GM20431 (cell line): ENCODE measurements around the gene PPFIA1.
"Not testable (repeated sequence)": the region's sequence is repeated elsewhere in the genome, so short reads cannot be mapped to it uniquely, and the experiment has no call there.

Source experiments
- in situ Hi-C: fragments of 300-500 bp; cut with MseI, MboI; formaldehyde crosslinking; loops from one replicate; pipeline ENCODE4 v1.15.0; 2020; ENCODE audit warnings: low sequenced_read_pairs; ENCODE audit not compliant: unreplicated experiment

PPFIA1 gene

DNA sequence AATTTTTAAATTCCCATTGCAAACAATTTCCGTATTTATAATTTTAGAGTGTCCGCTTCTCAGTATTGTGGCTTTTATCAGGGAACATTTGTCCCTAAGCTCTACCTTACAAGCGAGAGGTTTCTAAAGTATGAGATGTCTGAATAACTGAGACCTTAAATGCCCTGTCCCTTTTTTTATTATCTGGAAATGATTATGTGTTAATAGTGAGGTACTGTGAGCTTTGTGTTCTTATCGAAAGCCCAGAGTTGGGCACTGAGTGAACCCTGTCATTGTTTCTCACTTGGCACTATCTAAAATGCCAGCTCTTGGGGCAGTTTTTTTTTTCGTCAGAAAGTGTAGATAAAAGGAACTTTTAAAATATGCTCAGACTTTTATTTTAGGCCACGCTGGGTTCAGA is 137.3 kb downstream of the PPFIA1 start:
- in situ Hi-C loops, result no loop called here

DNA sequence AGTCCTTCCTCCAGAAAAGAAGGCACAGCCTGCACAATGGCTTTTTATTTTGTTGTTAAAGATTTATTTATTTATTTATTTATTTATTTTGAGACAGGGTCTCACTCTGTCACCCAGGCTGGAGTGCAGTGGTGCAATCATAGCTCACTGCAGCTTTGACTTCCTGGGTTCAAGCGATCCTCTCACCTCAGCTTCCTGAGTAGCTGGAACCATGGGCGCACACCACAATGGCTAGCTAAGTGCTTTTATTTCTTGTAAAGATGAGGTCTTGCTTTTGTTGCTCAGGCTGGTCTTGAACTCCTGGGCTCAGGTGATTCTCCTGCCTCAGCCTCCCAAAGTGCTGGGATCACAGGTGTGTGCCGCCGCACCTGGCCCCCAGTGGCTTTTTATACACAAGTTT is 137.8 kb downstream of the PPFIA1 start:
- in situ Hi-C loops, result not testable (repeated sequence)

DNA sequence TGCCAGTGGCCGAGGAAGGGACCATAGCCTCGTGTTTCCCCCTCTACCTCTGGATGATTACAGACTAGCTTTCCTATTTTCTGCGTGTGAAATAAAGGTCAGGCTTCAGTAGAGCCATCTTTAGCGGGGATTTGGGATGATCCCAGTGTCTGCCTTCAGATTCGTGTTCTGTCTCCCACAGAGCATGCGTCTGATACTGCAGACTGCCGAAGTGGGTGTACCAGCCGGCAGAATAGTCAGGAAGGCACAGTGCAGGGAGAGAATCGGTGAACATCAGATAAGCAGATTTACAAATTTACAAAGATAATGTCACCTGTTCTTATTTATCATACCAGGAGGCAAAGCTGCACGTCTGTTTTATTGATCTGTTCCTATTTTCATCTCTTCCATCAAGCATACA is 138.9 kb downstream of the PPFIA1 start:
- in situ Hi-C loops, result no loop called here

DNA sequence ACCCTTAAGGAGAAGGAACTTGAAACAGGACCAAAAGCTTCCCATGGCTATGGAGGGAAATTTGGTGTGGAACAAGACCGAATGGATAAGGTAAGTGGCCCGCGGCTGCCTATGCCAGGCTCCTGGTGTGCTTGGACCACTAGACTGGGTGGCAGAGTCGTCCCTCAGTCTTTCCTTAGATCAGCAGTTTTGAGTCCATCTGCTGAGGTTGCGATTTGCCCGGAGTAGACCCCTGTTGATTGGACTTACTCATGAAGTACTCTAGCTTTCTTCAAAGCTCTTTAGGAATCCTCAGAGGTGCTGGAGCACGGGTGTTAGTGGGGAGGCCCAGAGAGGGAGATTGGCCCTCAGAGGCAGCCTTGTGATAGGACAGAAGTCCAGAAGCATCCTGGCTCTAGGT is 139.4 kb downstream of the PPFIA1 start:
- in situ Hi-C loops, result no loop called here

DNA sequence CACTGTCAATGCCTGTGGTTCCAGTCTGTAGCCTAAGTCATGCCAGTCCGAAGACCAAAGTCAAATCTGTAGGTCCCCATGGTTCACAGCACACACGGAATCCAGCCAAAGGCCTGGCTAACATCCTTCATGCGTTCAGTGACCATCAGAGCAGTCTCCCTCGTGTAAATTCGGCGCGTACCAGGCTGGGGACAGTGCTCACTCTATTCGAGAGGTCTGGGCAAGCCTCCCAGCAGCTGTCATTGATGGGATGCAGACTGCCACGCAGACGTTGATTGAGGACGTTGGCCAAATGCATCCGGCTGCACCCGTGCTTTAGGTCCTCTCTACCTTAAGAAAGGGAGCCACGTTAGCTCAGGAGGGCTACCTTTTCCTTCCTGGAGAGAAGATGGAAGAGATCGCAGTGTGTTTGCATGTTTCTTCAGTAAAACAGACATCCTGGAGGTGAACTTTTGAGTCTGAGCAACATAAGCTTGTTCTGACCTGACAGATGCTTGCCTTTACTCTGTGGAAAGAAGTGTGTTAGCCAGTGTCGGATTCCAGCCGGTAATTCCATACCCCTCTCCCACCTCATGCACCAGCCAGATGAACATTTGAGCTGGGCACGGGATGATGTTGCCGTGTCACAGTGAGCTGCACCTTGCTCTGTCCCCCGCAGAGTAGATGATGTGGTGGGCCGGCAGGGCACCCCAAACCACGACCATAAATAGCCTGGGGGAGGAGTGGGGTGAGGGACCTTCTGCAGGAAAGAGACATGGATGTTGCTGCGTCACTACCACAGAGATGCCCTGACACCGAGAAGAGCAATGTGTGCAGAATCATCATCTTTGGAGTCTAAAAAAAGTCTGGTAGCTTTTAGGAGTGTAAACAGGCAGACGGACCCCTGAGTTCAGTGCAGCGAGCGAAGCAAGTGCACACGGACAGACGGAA is 140.1 kb downstream of the PPFIA1 start:
- in situ Hi-C loops, result no loop called here

DNA sequence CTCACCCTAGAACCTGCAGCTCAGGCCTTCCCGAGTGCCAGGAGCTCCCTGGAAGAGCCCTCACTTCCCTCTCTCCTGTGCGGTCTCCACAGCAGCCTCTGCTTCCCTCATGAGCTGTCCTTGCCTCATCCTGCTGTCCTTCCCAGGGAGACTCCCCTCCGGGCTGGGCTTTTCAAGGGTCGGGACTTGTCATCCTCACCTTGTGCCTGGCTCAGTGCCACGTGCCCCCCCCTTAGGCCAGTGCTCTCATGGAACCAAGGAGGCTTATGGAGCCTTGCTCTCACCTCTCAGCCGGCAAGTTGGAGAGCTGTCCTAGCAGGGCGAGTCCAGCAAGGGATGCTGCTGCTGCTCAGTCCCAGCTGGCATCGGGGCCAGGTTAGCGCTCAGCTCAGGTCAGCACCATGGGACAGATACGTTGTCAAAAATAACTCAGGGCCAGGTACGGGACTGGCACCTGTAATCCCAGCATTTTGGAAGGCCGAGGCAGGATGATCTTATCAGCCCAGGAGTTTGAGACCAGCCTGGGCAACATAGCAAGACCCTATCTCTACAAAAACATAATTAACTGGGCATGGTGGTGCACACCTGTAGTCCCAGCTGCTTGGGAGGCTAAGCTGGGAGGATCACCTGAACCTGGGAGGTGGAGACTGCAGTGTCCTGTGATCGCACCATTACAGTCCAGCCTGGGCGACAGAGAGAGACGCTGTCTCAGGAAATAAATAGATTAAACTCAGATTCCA is 141.4 kb downstream of the PPFIA1 start:
- in situ Hi-C loops, result no loop called here

DNA sequence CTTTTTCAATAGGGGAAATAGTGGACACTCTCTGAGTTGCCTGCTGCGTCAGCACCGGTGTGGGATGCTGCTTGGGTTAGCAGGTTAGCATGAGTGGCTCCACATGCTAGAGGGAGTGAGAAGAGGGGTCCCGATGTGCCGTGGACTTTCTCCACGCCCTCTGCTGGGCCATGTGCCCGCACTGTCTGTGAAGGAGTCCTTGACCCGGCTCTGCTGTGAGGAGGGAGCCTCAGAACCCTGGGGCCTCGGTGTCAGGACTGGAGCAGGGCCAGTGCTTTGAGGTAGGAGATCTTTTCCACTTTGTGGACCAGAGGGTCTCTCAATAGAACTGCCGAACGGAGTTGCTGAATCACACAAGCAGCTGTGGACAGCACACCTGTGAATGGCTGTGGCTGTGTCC is 142.7 kb downstream of the PPFIA1 start:
- in situ Hi-C loops, result no loop called here

DNA sequence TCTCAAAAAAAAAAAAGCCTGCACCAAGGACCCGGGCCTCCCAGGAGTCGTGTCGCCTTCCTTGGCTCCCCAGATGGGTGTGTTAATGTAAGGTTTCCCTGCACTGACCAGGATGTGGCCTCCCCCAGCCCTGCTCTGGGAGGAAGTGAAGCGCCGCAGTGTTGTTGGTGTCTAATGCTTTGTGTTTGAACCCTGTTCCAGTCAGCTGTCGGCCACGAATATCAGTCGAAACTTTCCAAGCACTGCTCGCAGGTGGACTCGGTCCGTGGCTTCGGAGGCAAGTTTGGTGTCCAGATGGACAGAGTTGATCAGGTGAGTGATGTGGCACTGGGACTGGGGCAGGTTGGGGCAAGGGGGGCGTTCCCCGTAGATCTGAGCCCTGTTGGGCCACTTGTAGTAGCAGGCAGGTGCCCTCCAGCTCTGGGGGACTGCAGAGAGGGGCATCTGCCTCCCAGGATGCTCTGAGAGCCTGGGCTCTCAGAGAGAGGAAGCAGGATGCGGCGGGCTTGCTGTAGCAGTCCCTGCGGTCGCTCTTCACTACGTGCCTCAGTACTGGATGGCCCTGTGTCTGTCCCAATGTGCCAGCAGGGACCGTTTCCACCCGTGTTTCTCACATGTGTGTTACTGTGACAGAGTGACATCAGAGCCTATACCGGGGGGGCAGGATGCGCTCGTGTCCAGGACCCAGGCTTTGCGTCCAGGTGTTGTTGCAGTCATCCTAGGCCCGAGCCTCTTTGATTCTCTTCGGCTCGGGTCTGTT is 144.0 kb downstream of the PPFIA1 start:
- in situ Hi-C loops, result no loop called here

DNA sequence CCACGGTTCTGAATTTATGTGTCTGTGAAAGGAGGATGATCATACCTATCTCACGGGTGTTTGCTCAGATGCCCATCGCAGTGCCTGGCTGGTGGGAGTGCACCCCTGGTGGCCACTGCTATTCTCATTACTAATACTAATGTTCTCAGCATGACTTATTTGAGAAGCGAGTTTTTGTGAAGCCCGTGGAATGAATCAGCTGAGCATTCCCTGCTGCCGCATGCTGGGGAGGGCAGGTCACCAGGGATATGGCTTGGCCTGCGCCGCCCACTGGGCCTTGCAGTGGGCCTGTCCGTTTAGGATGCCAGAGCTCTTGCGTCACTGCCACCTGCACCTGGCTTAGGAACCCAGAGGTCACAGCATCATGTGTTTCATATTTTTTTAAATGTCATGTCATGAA is 144.7 kb downstream of the PPFIA1 start:
- in situ Hi-C loops, result no loop called here

DNA sequence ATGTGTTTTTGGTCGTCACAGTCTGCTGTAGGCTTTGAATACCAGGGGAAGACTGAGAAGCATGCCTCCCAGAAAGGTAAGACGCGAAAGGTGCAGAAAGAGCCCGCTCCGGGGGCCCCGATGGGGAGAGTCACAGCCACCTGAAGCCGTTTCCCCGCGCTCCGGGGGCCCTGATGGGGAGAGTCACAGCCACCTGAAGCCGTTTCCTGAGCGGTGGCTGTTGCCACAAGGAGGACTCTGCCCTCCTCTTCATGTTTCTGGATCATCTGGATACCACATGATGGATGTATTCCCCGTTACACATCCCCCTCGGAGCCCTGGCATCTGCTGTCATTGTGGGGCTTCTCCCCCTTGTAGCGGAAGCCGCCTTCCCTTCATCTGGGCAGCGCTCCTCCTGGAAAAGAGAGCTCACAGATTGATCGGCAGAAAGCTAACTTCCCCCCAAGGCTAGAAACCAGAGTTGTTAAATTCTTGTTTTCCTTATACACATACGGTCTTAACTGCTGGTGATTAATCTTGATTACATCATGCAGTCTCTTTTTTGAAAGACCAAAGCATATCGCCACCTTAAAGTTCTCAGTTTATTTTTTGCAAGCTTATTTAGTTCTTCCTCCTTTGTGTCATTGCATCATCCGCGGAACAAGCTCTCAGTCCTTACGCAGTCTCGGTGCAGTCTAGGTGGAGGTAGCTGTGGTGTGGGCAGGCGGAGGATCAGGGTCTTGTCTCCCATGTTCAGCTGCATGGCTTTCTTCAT is 145.3 kb downstream of the PPFIA1 start:
- in situ Hi-C loops, result no loop called here

DNA sequence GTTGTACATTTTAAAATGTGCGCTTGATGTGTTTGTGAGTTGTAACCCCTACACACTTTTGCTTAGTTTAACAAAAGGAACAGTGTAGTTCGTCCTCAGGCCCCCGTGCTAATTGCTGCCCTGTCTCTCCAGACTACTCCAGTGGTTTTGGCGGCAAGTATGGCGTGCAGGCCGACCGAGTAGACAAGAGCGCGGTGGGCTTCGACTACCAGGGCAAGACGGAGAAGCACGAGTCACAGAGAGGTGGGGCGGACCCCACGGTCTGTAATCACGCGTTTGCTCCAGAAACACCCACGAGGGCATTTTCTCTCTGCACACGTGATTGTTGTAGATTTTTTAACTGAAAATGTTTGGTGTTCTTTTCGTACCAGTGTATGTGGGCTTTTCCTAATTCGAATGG is 146.4 kb downstream of the PPFIA1 start:
- in situ Hi-C loops, result no loop called here

DNA sequence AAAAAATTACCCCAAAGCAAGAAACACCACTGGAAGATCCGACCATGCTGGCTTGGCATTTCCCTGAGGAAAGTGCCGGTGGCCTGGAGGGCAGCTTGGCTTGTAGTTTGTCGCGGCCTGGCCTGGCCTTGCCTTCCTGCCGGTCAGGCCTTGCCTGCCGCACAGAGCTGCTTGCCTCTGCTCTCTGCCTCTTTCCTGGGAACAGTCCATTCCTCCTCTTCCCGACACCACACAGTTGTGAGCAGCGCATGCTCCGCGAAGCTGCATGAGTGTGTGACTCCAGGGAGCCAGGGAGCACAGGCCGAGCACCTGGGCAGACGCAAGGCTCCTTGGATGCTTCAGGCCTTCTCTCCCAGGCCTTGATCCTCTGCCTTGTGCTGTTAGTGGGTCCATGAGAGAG is 147.6 kb downstream of the PPFIA1 start:
- in situ Hi-C loops, result no loop called here

DNA sequence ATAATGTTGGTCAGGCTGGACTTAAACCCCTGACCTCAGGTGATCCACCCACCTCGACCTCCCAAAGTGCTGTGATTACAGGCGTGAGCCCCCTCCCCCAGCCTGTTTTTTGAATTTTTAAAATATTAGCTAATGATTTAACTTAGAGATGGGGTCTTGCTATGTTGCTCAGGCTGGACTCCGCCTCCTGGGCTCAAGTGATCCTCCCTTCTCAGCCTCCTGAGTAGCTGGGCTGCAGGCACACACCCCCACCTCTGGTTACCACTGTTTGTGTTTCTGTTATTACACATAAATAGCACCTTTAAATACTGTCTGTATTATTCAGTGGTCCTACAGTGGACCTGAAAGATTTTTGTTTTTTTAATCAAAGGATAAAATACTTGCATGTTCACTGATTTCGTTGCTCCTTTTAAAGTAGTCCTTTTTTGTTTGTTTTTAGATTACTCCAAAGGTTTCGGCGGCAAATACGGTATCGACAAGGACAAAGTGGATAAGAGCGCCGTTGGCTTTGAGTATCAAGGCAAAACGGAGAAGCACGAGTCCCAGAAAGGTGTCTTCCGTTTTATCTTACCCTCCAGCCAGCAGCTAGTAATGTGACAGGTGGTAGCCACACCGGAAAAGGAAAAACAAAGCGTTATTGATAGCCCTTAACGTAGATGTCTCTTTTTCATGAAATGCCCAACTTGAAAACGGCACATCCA is 149.0 kb downstream of the PPFIA1 start:
- in situ Hi-C loops, result no loop called here

DNA sequence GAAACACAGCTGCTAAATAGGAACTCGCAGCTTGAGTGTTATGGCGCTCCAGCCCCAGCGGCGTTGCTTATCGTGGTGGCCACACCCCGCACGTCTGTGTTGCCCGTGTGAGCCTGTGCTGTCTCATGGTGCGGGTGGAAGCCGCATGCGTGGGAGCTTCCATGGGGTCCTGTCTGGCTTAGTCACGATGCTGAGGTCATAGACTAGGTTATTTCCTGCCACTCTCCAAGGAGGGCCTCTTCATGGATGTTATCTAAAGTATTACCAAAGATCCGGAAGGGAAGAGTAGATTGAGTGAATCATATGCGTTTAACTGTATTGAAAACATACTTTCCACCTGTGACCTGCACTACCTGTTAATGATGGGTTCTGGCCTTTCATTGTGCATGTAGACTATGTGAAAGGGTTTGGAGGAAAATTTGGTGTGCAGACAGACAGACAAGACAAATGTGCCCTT is 149.5 kb downstream of the PPFIA1 start:
- in situ Hi-C loops, result no loop called here

DNA sequence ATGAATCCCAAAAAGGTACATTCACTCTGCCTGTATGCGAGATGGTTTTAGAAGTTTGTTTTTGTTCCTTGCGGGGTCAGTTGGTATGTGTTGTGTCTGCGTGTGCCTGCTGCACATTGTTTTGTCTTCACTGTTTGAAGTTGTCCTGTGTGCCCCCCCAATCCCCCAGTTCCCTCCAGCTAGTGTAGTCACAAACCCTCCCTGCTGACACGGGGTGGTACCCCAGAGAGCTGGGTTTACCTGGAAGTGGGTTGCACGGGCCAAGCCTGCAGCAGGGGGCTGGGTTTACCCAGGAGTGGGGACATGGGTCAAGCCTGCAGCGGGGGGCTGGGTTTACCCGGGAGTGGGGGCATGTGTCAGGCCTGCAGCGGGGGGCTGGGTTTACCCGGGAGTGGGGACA is 150.0 kb downstream of the PPFIA1 start:
- in situ Hi-C loops, result no loop called here

DNA sequence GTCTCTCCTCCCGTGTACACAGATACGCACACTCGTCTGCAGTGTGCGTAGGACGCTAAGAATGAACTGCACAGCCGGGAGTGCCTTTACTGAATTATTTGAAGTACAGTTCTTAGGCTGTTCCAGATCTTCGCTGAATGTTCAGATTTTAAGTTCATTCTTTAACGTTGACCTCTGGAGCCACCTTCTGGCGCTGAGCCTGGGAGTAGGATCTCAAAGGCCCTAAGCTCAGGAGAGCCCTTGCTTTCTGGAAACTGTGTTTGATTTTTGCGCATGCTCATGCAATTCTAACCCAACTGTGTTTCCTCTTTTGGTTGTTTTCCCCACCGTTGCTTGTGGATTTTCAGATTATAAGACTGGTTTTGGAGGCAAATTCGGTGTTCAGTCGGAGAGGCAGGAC is 150.6 kb downstream of the PPFIA1 start:
- in situ Hi-C loops, result no loop called here

DNA sequence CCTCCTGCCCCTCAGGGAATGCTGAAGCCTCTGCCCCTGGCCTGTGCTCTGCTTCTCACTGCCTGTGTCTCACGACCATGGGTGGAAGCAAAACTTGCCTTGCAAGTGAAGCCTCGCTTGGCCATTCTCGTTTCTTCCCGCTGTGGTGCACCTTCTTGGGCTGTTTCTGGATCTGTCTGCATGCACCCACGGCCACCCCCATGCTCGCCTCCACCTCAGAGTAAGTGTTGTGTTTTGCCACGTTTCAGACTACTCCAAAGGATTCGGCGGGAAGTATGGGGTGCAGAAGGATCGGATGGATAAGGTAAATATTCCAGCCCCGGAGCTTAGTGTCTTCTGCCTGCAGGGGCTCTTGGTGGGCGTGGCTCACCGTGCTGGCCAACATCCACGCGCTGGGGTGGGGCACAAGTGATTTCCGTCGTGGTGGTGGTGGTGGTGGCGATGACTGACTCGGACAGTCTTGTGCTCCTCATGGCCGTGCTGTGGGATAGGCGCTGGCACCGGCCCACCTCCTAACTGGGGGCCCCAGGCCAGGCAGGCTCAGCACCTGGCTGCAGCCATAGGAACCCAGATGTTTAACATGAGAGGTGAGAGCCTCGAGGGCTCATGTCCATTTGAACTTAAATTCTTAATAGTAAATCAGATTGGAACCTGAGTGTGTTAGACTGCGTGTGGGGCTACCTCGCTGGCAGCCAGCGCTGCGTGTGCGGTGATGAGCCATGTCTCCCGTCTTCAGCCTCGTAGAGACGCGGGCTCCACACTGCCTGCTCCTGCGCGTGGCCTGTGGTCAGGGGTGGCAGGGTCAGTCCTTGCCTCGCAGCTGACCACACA is 152.4 kb downstream of the PPFIA1 start:
- in situ Hi-C loops, result no loop called here
